SK-N-SH treated with all-trans-retinoic acid at 6 μM for 48 hours (cell line): ENCODE results near the gene ITM2C.

ENCODE experiments used
- ATAC-seq: fragments of 200-7000 bp; cut with Tn5 transposase; 3 replicates; pipeline ENCODE4 v1.9.1; 2020; ENCODE audit warnings: mild to moderate bottlenecking, moderate library complexity
- ARNTL ChIP-seq: fragments of 450-650 bp; formaldehyde crosslinking; IDR thresholded peaks from 2 replicates; pipeline ENCODE4 v1.5.0; 2020; ENCODE audit warnings: low read depth, mild to moderate bottlenecking, moderate library complexity, borderline replicate concordance
- CSDC2 ChIP-seq: fragments of 250-450 bp; sonication (Bioruptor Pico); IDR thresholded peaks from 2 replicates; pipeline ENCODE4 v1.5.0; 2020; ENCODE audit warnings: mild to moderate bottlenecking, moderate library complexity
- ESRRG ChIP-seq: fragments of 250-450 bp; sonication (Bioruptor Pico); IDR thresholded peaks from 2 replicates; pipeline ENCODE4 v1.6.1; 2021; ENCODE audit warnings: mild to moderate bottlenecking
- GLIS3 ChIP-seq: fragments of 250-450 bp; sonication (Bioruptor Pico); IDR thresholded peaks from 2 replicates; pipeline ENCODE4 v1.5.0; 2020; ENCODE audit warnings: mild to moderate bottlenecking, moderate library complexity
- ISL1 ChIP-seq: fragments of 250-450 bp; sonication (Bioruptor Pico); IDR thresholded peaks from 2 replicates; pipeline ENCODE4 v2.1.2; 2022; ENCODE audit warnings: mild to moderate bottlenecking, moderate library complexity
- OSR1 ChIP-seq: fragments of 250-450 bp; sonication (Bioruptor Pico); IDR thresholded peaks from 2 replicates; pipeline ENCODE4 v1.8.0; 2022; ENCODE audit warnings: moderate library complexity, mild to moderate bottlenecking, inconsistent platforms
- PPARA ChIP-seq: fragments of 250-450 bp; sonication (Bioruptor Pico); IDR thresholded peaks from 2 replicates; pipeline ENCODE4 v1.5.0; 2020; ENCODE audit warnings: mild to moderate bottlenecking, borderline replicate concordance
- RARB ChIP-seq: fragments of 250-450 bp; sonication (Bioruptor Pico); IDR thresholded peaks from 2 replicates; pipeline ENCODE4 v1.8.0; 2021; ENCODE audit warnings: mild to moderate bottlenecking, moderate library complexity
- SNAI2 ChIP-seq: fragments of 250-450 bp; sonication (Bioruptor Pico); IDR thresholded peaks from 2 replicates; pipeline ENCODE4 v1.5.0; 2020; ENCODE audit warnings: mild to moderate bottlenecking, moderate library complexity
- TCF4 ChIP-seq: fragments of 250-450 bp; sonication (Bioruptor Pico); IDR thresholded peaks from 2 replicates; pipeline ENCODE4 v1.8.0; 2021; ENCODE audit warnings: mild to moderate bottlenecking, moderate library complexity, borderline replicate concordance
- TOX ChIP-seq: fragments of 250-450 bp; sonication (Bioruptor Pico); IDR thresholded peaks from 2 replicates; pipeline ENCODE4 v1.8.0; 2021; ENCODE audit warnings: mild to moderate bottlenecking, moderate library complexity, borderline replicate concordance
- ZC3H10 ChIP-seq: fragments of 250-450 bp; sonication (Bioruptor Pico); IDR thresholded peaks from 2 replicates; pipeline ENCODE4 v1.5.1; 2021; ENCODE audit warnings: mild to moderate bottlenecking, moderate library complexity
- ZFP3 ChIP-seq: fragments of 250-450 bp; sonication (Bioruptor Pico); IDR thresholded peaks from 2 replicates; pipeline ENCODE4 v1.5.0; 2020; ENCODE audit warnings: mild to moderate bottlenecking, moderate library complexity
- ZFP30 ChIP-seq: fragments of 450-650 bp; formaldehyde crosslinking; IDR thresholded peaks from 2 replicates; pipeline ENCODE4 v1.5.0; 2022; ENCODE audit warnings: mild to moderate bottlenecking, moderate library complexity
- ZNF565 ChIP-seq: fragments of 450-650 bp; formaldehyde crosslinking; conservative IDR thresholded peaks from 2 replicates; pipeline ENCODE4 v1.5.0; 2020; ENCODE audit warnings: low read depth, mild to moderate bottlenecking, moderate library complexity
- ZNF70 ChIP-seq: fragments of 450-650 bp; formaldehyde crosslinking; IDR thresholded peaks from 2 replicates; pipeline ENCODE4 v1.5.0; 2020; ENCODE audit warnings: mild to moderate bottlenecking, moderate library complexity
- ZNF8 ChIP-seq: fragments of 450-650 bp; formaldehyde crosslinking; IDR thresholded peaks from 2 replicates; pipeline ENCODE4 v1.5.0; 2020; ENCODE audit warnings: mild to moderate bottlenecking, moderate library complexity
- TF ChIP-seq, protein P1 (sequence below): fragments of 250-450 bp; sonication (Bioruptor Pico); IDR thresholded peaks from 2 replicates; pipeline ENCODE4 v1.8.0; 2021; ENCODE audit warnings: low read depth, mild to moderate bottlenecking, moderate library complexity, borderline replicate concordance
- TF ChIP-seq, protein P2 (sequence below): fragments of 250-450 bp; sonication (Bioruptor Pico); IDR thresholded peaks from 2 replicates; pipeline ENCODE4 v1.5.0; 2020; ENCODE audit warnings: mild to moderate bottlenecking, moderate library complexity
- TF ChIP-seq, protein P3 (sequence below): fragments of 250-450 bp; sonication (Bioruptor Pico); IDR thresholded peaks from 2 replicates; pipeline ENCODE4 v1.8.0; 2020; ENCODE audit warnings: mild to moderate bottlenecking, moderate library complexity, borderline replicate concordance
- TF ChIP-seq, protein P4 (sequence below): fragments of 250-450 bp; sonication (Bioruptor Pico); IDR thresholded peaks from 2 replicates; pipeline ENCODE4 v1.5.1; 2021; ENCODE audit warnings: mild to moderate bottlenecking, moderate library complexity
- TF ChIP-seq, protein P5 (sequence below): fragments of 250-450 bp; sonication (Bioruptor Pico); IDR thresholded peaks from 2 replicates; pipeline ENCODE4 v1.5.1; 2020; ENCODE audit warnings: low read depth, mild to moderate bottlenecking, moderate library complexity

Gene ITM2C

DNA sequence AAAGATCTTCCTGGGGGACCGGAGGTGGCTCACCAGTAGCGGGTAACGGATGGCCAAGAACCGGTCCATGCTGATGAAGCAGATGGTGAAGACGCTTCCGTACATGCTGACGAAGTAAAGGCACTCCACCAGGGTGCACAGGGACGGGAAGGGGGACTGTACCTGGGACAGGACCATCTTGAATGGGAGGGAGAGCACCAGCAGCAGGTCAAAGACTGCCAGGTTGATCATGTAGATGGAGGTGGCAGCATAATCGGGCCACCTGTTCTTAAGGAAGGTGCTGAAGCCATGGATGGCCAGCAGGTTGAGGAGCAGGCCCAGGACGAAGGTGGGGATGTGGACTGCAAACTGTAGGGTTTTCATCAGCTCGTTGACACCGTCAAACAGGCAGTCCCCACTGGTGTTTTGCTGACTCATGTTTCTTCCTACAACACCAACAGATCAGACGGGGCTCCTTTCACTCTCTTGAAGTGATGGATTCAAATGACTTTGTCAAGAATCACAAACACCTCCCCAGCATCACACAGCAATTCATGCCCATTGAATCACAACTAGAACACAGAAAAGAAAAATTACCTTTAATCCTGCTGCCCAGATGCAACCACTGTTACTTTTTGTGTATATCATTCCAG lies 45.9 kb downstream of the ITM2C start:
- TF ChIP-seq ZFP30 (CRISPR knock-in tag) (no peak), ZNF70 (CRISPR knock-in tag) (no peak), ZNF8 (CRISPR knock-in tag) (no peak), GLIS3 (CRISPR knock-in tag) (no peak), ZC3H10 (CRISPR knock-in tag) (no peak), SNAI2 (no peak), OSR1 (no peak), CSDC2 (CRISPR knock-in tag) (no peak), TOX (CRISPR knock-in tag) (no peak), PPARA (CRISPR knock-in tag) (no peak), ARNTL (CRISPR knock-in tag) (no peak), ZFP3 (CRISPR knock-in tag) (no peak), ESRRG (CRISPR knock-in tag) (no peak), RARB (CRISPR knock-in tag) (no peak), ISL1 (CRISPR knock-in tag) (no peak)
- TF ChIP-seq, protein P1, sequence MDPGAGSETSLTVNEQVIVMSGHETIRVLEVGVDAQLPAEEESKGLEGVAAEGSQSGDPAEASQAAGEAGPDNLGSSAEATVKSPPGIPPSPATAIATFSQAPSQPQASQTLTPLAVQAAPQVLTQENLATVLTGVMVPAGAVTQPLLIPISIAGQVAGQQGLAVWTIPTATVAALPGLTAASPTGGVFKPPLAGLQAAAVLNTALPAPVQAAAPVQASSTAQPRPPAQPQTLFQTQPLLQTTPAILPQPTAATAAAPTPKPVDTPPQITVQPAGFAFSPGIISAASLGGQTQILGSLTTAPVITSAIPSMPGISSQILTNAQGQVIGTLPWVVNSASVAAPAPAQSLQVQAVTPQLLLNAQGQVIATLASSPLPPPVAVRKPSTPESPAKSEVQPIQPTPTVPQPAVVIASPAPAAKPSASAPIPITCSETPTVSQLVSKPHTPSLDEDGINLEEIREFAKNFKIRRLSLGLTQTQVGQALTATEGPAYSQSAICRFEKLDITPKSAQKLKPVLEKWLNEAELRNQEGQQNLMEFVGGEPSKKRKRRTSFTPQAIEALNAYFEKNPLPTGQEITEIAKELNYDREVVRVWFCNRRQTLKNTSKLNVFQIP (CRISPR knock-in tag), result no peak
- TF ChIP-seq, protein P2, sequence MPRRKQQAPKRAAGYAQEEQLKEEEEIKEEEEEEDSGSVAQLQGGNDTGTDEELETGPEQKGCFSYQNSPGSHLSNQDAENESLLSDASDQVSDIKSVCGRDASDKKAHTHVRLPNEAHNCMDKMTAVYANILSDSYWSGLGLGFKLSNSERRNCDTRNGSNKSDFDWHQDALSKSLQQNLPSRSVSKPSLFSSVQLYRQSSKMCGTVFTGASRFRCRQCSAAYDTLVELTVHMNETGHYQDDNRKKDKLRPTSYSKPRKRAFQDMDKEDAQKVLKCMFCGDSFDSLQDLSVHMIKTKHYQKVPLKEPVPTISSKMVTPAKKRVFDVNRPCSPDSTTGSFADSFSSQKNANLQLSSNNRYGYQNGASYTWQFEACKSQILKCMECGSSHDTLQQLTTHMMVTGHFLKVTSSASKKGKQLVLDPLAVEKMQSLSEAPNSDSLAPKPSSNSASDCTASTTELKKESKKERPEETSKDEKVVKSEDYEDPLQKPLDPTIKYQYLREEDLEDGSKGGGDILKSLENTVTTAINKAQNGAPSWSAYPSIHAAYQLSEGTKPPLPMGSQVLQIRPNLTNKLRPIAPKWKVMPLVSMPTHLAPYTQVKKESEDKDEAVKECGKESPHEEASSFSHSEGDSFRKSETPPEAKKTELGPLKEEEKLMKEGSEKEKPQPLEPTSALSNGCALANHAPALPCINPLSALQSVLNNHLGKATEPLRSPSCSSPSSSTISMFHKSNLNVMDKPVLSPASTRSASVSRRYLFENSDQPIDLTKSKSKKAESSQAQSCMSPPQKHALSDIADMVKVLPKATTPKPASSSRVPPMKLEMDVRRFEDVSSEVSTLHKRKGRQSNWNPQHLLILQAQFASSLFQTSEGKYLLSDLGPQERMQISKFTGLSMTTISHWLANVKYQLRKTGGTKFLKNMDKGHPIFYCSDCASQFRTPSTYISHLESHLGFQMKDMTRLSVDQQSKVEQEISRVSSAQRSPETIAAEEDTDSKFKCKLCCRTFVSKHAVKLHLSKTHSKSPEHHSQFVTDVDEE (CRISPR knock-in tag), result no peak
- TF ChIP-seq, protein P3, sequence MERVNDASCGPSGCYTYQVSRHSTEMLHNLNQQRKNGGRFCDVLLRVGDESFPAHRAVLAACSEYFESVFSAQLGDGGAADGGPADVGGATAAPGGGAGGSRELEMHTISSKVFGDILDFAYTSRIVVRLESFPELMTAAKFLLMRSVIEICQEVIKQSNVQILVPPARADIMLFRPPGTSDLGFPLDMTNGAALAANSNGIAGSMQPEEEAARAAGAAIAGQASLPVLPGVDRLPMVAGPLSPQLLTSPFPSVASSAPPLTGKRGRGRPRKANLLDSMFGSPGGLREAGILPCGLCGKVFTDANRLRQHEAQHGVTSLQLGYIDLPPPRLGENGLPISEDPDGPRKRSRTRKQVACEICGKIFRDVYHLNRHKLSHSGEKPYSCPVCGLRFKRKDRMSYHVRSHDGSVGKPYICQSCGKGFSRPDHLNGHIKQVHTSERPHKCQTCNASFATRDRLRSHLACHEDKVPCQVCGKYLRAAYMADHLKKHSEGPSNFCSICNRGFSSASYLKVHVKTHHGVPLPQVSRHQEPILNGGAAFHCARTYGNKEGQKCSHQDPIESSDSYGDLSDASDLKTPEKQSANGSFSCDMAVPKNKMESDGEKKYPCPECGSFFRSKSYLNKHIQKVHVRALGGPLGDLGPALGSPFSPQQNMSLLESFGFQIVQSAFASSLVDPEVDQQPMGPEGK, result no peak
- TF ChIP-seq, all 23 proteins: peak for 0
- no peak for ATAC-seq

DNA sequence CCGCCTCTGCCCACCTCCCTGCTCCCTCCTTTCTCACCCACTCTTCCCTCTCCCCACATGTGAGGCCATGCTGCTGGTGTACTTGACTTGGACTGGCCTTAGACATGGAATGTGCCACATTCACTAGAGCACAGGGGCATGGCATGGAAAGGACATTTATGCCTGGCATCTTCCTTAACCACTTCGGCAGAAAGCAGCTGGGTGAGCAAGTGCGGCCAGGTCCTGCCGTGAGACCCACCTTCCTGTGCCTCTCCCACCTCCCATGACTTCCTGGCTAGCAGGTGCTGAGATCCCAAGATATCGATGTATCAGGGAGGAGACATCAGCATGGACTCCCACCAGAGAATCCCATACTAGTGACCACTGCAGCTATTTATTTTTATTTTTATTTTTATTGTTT lies 47.3 kb downstream of the ITM2C start:
- no peak for ATAC-seq
- TF ChIP-seq ZC3H10 (CRISPR knock-in tag) (no peak), TCF4 (no peak), ZFP30 (CRISPR knock-in tag) (no peak), ZNF8 (CRISPR knock-in tag) (no peak), ZNF565 (CRISPR knock-in tag) (no peak), CSDC2 (CRISPR knock-in tag) (no peak), ISL1 (CRISPR knock-in tag) (no peak), PPARA (CRISPR knock-in tag) (no peak), ESRRG (CRISPR knock-in tag) (no peak), OSR1 (no peak), RARB (CRISPR knock-in tag) (no peak), GLIS3 (CRISPR knock-in tag) (no peak), ARNTL (CRISPR knock-in tag) (no peak)
- TF ChIP-seq, protein P1 (CRISPR knock-in tag), result no peak
- TF ChIP-seq, protein P4, sequence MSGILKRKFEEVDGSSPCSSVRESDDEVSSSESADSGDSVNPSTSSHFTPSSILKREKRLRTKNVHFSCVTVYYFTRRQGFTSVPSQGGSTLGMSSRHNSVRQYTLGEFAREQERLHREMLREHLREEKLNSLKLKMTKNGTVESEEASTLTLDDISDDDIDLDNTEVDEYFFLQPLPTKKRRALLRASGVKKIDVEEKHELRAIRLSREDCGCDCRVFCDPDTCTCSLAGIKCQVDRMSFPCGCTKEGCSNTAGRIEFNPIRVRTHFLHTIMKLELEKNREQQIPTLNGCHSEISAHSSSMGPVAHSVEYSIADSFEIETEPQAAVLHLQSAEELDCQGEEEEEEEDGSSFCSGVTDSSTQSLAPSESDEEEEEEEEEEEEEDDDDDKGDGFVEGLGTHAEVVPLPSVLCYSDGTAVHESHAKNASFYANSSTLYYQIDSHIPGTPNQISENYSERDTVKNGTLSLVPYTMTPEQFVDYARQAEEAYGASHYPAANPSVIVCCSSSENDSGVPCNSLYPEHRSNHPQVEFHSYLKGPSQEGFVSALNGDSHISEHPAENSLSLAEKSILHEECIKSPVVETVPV (CRISPR knock-in tag), result no peak
- TF ChIP-seq, protein P5, sequence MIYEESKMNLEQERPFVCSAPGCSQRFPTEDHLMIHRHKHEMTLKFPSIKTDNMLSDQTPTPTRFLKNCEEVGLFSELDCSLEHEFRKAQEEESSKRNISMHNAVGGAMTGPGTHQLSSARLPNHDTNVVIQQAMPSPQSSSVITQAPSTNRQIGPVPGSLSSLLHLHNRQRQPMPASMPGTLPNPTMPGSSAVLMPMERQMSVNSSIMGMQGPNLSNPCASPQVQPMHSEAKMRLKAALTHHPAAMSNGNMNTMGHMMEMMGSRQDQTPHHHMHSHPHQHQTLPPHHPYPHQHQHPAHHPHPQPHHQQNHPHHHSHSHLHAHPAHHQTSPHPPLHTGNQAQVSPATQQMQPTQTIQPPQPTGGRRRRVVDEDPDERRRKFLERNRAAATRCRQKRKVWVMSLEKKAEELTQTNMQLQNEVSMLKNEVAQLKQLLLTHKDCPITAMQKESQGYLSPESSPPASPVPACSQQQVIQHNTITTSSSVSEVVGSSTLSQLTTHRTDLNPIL (CRISPR knock-in tag), result no peak
